ENCODE results near the gene TNNC1. TPM values are rescaled to one million over a fixed set of nuclear protein-coding genes. Genes with fewer than 3 reads are reported as not detected.
A peak's percentile ranks its signal among the peaks of the same experiment; 100 is the strongest.

TNNC1 gene
- 1 to 10 TPM; 4.8 to 5.9 TPM for total RNA-seq

DNA sequence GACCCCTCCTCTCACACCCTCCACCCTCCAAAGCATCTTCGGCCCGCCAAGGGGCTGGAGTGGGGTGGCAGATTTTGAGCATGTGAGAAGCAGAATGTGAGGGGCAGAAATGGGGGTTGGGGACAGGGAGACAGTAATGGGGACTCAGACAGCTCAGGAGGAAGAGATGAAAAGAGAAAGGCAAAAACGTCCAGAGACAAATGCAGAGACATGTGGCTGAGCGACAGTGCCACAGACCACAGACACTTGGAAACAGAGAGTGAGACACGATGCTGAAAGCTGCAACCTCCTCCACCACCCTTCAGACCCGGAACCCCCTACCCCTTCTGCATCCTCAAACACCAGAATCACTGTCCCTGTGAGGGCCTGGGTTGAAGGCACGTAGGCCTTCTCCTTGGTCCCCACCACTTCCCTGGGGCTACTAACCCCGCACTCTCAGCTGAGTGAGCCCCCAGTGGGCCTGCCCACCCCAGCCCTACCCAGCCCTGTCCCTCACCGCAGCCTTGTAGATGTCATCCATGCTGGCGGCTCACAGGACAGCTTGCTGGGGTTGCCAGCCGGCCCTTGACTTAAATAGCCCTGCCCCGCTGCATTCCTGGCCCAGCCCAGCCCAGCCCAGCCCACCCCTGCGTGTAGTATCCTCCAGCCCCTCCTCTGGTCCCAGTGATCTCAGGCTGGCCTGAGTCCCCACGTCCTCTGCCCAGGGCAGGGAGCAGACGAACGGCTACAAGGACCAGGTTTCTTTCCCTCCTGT lies at the start of gene TNNC1:
TNNC1 (minus strand) TSS at position 546 of the 754 bp plus-strand sequence; CDS start at position 520, 26 bp downstream.
- Mint-ChIP-seq H3K9me3 (no peaks in the 10 kb centered on the region), H3K36me3 (ENCODE audit: low read depth) (peaks cover 17% of the 10 kb centered on the region), H3K27me3 (no peaks in the 10 kb centered on the region), H3K4me1 (ENCODE audit: low read depth) (peaks cover 36% of the 10 kb centered on the region), H3K27ac (peak within 1 kb of the TSS; percentile 90), H3K4me3 (peak within 1 kb of the TSS; percentile 83)
- intact Hi-C loops (cut with micrococcal nuclease): no loop called here
- DNase-seq (peak; percentile 29), ATAC-seq (no peak)
- TF ChIP-seq CTCF (IDR thresholded peaks at IDR 0.05): no peak
- ChIA-PET POLR2A (interaction anchor here (0.8 to 1.6 kb wide), 5 partner anchors 8 to 462 kb away, joined by 3 to 6 read pairs (median 3); partner anchors contain the start of gene SEMA3G), CTCF (interaction anchor here (1.2 to 7.1 kb wide), 6 partner anchors 7 to 42 kb away, joined by 3 to 66 read pairs (median 13); partner anchors contain the start of gene SEMA3G)

DNA sequence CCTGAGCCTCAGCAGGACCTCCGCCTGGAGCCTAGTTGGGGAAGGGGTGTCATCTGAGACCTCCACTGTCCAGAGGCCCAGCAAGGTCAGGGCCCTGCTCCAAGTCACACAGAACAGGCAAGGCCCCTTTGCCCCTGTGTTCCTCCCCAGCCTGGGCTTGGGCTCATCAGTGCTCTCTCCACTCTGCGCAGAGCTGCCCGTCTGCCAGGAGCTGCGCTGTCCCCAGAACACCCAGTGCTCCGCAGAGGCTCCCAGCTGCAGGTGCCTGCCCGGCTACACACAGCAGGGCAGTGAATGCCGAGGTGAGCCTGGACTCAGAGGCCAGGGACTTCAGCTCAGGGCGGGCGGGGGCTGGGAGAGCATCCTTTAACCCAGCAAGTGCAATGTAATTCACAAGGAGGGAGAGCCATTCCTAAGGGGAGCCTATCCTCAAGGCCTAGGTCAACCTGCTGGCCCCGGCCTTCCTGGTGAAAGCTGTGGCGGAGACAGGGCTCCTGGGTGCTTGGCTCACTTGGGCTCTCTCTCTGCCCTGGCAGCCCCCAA lies 49.0 kb upstream of the TNNC1 start:
- Mint-ChIP-seq H3K4me3 (no peak overlapping the region), H3K36me3 (ENCODE audit: low read depth) (no peaks in the 10 kb centered on the region), H3K4me1 (ENCODE audit: low read depth) (no peaks in the 10 kb centered on the region), H3K27me3 (no peaks in the 10 kb centered on the region), H3K27ac (no peak overlapping the region), H3K9me3 (no peaks in the 10 kb centered on the region)
- ChIA-PET CTCF (no interaction called here), POLR2A (no interaction called here)
- no peak for TF ChIP-seq CTCF (IDR thresholded peaks at IDR 0.05)
- DNase-seq (no peak), ATAC-seq (no peak)
- intact Hi-C loops (cut with micrococcal nuclease): no loop called here

DNA sequence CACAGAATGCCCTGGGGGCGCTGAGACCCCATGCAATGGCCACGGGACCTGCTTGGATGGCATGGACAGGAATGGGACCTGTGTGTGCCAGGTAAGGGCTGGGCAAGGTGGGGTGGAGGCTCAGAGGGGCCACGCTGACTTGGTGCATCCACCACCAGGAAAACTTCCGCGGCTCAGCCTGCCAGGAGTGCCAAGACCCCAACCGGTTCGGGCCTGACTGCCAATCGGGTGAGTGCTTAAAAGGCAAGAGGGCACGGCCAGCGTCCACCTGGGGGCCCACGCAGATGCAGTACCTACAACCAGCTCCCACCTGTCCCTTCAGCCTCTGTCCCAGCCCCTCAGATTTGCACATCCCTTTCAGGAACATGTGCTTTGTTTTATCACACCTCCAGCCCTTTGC lies 48.2 kb upstream of the TNNC1 start:
- no peaks in the 10 kb centered on the region for H3K36me3 Mint-ChIP-seq (ENCODE audit: low read depth)
- no peaks in the 10 kb centered on the region for H3K9me3 Mint-ChIP-seq
- H3K27ac Mint-ChIP-seq: no peak overlapping the region
- H3K4me3 Mint-ChIP-seq: no peak overlapping the region
- no peaks in the 10 kb centered on the region for H3K27me3 Mint-ChIP-seq
- CTCF ChIA-PET: no interaction called here
- no peak for TF ChIP-seq CTCF (IDR thresholded peaks at IDR 0.05)
- DNase-seq (no peak), ATAC-seq (no peak)
- intact Hi-C loops (cut with micrococcal nuclease): no loop called here
- no peaks in the 10 kb centered on the region for H3K4me1 Mint-ChIP-seq (ENCODE audit: low read depth)
- POLR2A ChIA-PET: no interaction called here

DNA sequence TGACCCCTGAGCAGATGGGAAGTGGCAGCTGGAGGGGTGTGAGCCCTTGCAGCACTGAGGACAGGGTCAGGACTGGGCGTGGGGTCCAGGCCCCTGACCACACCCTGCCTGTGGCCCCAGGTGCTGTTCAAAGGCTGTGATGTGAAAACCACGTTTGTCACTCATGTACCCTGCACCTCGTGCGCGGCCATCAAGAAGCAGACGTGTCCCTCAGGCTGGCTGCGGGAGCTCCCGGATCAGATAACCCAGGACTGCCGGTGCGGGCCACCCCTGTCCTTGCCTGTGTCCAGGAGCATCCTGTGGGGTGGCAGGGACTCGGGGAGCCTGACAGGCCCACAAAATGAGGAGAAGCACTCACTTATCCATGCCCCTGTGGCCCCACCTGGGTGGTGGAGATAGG lies 47.2 kb upstream of the TNNC1 start:
- no peaks in the 10 kb centered on the region for H3K4me1 Mint-ChIP-seq (ENCODE audit: low read depth)
- ChIA-PET CTCF (no interaction called here), POLR2A (no interaction called here)
- ATAC-seq (no peak), DNase-seq (no peak)
- H3K4me3 Mint-ChIP-seq: no peak overlapping the region
- intact Hi-C loops (cut with micrococcal nuclease): no loop called here
- H3K36me3 Mint-ChIP-seq (ENCODE audit: low read depth): no peaks in the 10 kb centered on the region
- H3K9me3 Mint-ChIP-seq: no peaks in the 10 kb centered on the region
- TF ChIP-seq CTCF (IDR thresholded peaks at IDR 0.05): no peak
- H3K27me3 Mint-ChIP-seq: no peaks in the 10 kb centered on the region
- no peak overlapping the region for H3K27ac Mint-ChIP-seq

Measured in activated CD8-positive, alpha-beta T cell treated with anti-CD3 and anti-CD28 coated beads for 36 hours (primary cell).